SIG-M5 treated with dmso at 0.1 percent for 504 hours (cell line): Measurements from ENCODE around the gene IMMP2L.
"Not testable (repeated sequence)": the region's sequence is repeated elsewhere in the genome, so short reads cannot be mapped to it uniquely, and the experiment has no call there.

ENCODE experiments used
- DNase-seq: peaks from one replicate; lab custom pipeline; 2025; ENCODE audit not compliant: unreplicated experiment; lab: John Stamatoyannopoulos, UW

Gene IMMP2L

GRCh38 chr7:110960811-110961210 is 601.5 kb downstream of the IMMP2L start:
- DNase-seq, result no peak

GRCh38 chr7:110948280-110948679 is 614.0 kb downstream of the IMMP2L start:
- no peak for DNase-seq

- DNase-seq, result no peak
Observed at GRCh38 chr7:110947408-110947807, 614.9 kb downstream of the IMMP2L start.

GRCh38 chr7:110944966-110945644 is 617.2 kb downstream of the IMMP2L start:
- no peak for DNase-seq

GRCh38 chr7:110944448-110944847 is 617.8 kb downstream of the IMMP2L start:
- no peak for DNase-seq

GRCh38 chr7:110943701-110944345 is 618.5 kb downstream of the IMMP2L start:
- no peak for DNase-seq

- DNase-seq, result no peak
Observed at GRCh38 chr7:110941385-110941784, 620.9 kb downstream of the IMMP2L start.

- no peak for DNase-seq
Observed at GRCh38 chr7:110940756-110941155, 621.5 kb downstream of the IMMP2L start.

GRCh38 chr7:110938165-110938564 is 624.1 kb downstream of the IMMP2L start:
- no peak for DNase-seq

GRCh38 chr7:110936665-110937064 is 625.6 kb downstream of the IMMP2L start:
- not testable (repeated sequence) for DNase-seq

- no peak for DNase-seq
Observed at GRCh38 chr7:110929480-110930249, 632.6 kb downstream of the IMMP2L start.

GRCh38 chr7:110922906-110923305 is 639.4 kb downstream of the IMMP2L start:
- DNase-seq, result peak; percentile 16

GRCh38 chr7:110921595-110922151 is 640.6 kb downstream of the IMMP2L start:
- no peak for DNase-seq

GRCh38 chr7:110918949-110919548 is 643.2 kb downstream of the IMMP2L start:
- DNase-seq, result no peak

GRCh38 chr7:110914263-110914662 is 648.0 kb downstream of the IMMP2L start:
- no peak for DNase-seq

GRCh38 chr7:110911632-110912031 is 650.7 kb downstream of the IMMP2L start:
- DNase-seq, result no peak

- DNase-seq, result no peak
Observed at GRCh38 chr7:110909117-110909516, 653.2 kb downstream of the IMMP2L start.

GRCh38 chr7:110905773-110906566 is 656.3 kb downstream of the IMMP2L start:
- no peak for DNase-seq

- DNase-seq, result no peak
Observed at GRCh38 chr7:110898516-110898915, 663.8 kb downstream of the IMMP2L start.

GRCh38 chr7:110897538-110897937 is 664.8 kb downstream of the IMMP2L start:
- no peak for DNase-seq
